GM19467 (cell line): ENCODE measurements around the gene ROR1.

ENCODE experiments used
- ATAC-seq: cut with Tn5 transposase; IDR thresholded peaks from one replicate; pipeline ENCODE4 v1.9.1; 2021; ENCODE audit warnings: mild to moderate bottlenecking, moderate library complexity; ENCODE audit not compliant: unreplicated experiment

Gene ROR1

DNA sequence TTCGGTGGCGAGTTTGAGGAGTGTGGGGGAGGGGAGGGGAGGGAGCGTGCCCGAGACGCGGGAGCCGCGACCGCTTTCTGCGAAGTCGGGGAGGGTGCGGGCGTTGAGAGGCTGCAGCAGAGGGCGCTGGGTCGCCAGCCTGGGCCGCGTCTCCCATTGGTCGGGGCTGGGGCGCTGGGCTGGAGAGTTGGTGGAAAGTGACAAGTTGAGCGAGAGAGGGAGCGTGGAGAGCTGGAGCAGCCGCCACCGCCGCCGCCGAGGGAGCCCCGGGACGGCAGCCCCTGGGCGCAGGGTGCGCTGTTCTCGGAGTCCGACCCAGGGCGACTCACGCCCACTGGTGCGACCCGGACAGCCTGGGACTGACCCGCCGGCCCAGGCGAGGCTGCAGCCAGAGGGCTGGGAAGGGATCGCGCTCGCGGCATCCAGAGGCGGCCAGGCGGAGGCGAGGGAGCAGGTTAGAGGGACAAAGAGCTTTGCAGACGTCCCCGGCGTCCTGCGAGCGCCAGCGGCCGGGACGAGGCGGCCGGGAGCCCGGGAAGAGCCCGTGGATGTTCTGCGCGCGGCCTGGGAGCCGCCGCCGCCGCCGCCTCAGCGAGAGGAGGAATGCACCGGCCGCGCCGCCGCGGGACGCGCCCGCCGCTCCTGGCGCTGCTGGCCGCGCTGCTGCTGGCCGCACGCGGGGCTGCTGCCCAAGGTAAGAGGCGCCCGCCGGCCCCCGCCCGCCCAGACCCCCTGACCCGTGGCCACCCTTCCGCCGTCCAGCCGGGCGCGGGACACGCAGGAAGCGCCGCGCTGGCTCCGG is at the start of gene ROR1:
Gene ROR1 (plus strand): TSS at position 203 of the 802 bp plus-strand sequence.
- peak; percentile 67 for ATAC-seq

DNA sequence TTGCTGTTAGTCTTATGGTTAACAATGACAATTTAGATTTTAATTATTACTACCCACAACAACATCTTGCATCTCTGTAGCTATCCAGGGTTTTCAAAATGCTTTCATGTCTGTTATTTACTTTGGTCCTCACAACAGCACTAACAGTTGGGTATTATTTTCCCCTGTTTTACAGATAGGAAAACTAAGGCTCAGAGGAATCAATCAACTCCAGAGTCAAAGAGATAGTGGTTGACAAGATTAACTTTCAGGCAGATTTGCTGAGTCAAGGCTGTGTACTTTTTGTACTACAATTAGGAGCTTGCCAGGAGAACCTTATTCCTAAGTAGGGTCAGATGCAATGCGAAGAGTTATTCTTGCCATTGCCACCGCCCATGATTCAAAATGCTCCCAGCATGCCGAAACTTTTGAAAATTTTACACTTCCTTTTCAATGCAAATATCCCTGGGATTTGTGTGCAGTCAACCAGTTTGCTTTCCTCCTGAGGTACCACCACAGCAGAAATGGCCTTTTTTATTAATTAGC is 49.4 kb upstream of the ROR1 start:
- ATAC-seq = no peak

DNA sequence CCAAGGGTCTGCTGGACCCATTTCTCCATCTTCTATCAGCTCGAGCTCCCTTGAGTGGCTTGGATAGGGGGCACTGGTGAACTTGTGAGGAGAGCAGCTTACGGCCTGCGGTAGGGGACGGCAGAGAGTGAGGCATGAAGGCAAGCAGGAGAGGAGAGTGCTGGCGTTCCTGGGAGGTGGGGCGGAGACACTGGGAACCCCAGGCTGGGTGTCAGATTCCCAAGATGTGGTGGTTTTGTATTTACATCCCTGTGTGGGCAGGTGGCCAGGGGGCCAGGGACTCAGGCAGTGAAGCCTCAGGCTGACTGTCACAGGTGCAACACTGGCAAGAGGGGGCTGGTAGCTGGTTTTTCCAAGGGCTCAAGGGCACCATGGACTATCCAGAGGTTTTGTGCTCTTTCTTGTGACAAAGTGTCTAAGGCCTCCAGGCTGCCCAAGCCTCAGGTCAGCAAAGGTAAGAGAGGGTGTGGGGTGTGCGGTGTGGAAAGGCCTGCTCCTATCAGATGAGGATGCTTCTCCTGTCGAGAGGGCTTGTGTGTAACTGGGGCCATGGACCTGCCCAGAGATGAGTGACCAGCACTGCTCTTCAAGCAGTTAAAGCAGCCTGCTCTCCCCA is 45.1 kb upstream of the ROR1 start:
- no peak for ATAC-seq

DNA sequence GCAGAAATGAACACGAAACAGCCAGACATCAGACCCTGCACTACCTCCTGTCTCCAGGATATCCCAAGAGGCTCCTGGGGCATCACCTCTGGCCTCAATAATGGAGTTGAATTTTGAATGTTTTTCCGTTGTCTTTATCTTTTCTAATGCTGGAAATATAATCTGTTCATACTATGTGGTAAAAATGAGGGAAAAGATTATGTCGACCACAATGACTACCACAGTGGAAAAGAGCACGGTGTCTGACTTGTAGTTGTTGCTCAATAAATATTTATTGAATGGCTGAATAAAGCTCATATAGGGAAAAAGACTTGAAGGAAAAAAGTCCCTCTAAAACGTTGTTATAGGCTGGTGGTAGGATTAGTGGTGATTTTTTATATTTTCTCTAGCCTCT is 44.6 kb upstream of the ROR1 start:
- no peak for ATAC-seq

DNA sequence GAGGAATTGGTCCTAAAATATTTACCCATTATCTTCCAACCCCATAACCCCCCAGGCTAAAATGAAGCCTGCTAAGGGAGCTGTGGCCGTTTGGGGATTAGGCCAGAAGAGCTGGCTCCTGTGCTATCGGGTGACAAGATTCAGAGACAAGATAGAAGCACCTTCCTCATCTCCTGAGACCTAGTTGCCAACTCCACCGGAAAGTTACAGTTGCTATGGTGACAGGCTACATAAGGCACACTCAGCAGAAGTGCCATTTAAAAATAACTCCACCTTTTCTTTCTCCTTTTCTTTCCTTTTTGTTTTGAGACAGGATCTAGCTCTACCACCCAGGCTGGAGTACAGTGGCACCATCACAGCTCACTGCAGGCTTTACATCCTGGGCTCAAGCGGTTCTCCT is 43.6 kb upstream of the ROR1 start:
- ATAC-seq = no peak

DNA sequence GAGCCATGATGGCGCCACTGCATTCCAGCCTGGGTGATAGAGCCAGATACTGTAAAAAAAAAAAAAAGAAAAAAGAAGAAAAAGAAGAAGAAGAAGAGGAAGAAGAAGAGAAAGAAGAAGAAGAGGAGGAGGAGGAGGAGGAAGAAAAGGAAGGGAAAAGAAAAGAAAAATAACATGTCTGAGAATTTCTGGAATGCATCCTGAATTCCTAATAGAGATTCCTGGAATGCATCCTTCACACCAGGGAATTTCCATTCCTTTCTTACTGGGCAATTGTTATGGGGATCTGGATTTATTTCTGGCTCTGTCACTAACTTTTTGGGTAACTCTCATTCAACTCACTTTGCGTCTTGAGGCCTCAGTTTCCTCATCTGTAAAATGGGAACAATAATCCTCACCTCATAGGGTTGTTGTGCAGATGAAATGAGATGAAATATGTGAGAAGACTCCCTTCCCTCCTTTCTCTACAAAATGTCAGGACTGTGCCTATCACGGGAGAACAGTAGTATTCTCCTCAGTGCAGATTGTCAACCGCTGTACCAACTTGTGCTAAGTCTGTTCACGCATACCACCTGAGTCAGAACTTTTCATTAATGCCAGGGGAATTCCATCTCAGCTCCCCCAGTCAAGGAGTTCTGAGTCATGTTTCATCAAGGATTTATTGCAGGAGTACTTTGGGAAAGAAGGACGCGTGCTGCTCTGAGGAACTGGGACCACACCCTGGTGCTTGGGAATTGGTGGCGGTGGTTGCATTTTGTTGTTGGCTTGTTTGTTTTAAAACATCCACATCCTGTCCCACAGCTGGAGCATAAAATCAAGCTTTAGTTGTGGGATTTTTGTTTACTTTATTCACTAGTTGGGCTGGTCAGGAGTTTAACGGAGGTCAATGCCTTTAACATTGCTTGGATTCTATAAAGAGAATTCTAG is 42.4 kb upstream of the ROR1 start:
- ATAC-seq = no peak

DNA sequence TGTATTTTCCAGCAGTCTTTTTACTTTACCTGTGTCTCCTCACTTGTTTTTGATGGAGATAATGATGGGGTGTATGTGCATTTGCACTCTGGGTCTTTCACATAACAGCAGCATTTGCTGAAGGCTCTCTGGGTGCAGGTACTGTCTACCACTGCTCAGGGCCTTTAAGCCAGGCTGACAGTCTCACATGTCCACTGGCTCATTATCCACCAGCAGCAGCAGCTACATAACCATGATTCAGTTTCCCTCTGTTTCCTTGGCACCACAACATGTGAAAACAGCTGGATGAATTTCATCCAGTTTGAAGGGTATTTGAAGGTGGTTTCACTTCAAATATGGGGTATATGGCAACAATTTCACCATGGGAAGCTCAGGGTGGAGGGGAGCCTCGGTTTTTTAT is 41.2 kb upstream of the ROR1 start:
- ATAC-seq = no peak

DNA sequence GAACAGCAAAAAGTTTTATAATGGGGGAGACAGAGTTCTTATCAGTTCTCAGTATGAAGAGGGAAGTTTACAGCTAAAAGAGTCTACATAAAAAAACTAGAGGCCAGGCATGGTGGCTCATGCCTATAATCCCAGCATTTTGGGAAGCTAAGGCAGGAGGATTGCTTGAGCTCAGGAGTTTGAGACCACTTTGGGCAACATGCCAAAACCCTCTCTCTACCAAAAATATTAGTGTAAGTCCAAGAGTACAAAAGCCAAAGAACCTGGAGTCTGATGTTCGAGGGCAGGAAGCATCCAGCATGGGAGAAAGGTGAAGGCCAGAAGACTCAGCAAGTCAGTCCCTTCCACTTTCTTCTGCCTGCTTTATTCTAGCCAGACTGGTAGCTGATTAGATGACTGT is 35.0 kb upstream of the ROR1 start:
- no peak for ATAC-seq

DNA sequence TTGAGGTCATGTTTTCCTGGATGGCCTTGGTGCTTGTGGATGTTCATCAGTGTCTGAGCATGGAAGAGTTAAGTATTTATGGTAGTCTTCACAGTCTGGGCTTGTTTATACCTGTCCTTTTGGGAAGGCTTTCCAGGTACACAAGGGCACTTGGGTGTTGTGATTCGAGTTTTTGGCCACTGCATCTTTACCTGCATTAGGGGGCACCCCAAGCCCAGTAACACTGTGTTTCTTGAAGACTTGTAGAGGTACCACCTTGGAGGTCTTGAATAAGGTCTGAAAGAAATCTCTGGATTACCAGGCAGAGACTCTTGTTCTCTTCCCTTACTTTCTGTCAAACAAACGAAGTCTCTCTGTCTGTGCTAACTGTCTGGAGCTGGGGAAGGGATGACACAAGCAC is 34.4 kb upstream of the ROR1 start:
- no peak for ATAC-seq

DNA sequence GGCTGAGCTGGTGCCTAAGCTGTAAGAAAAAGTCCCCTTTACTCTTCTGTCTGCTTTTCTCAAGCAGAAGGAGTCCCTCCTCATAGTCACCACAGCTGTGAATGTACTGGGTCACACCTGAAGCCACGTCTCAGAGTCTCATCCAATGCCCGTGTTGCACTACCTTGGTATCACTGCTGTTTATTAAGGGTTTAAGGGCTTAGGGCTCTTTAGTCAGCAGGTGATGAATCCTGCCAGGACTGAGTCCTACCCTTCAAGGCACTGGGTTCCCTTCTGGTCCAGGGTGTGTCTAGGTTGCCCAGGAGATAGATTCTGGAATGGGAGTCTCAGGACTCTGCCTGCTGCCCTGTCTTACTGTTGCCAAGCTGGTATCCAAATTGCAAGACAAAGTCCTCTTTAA is 33.4 kb upstream of the ROR1 start:
- no peak for ATAC-seq

DNA sequence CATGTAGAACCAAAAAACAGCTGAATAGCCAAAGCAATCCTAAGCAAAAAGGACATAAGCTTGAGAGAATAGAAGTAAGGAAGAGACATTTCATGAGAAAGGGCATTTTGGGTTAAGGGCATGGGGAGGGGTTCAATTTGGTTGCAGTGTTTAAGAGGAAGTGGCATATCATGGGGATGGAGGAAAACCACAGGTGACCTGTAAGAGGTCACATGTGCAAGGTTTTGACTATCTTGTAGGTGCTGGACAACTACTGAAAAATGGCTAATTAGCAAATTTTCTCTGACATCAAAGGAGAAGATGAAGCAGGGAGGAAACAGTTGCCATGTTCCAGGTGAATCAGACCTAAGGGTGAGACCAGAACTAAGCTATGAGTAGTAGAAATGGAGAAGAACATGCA is 31.3 kb upstream of the ROR1 start:
- ATAC-seq = no peak

DNA sequence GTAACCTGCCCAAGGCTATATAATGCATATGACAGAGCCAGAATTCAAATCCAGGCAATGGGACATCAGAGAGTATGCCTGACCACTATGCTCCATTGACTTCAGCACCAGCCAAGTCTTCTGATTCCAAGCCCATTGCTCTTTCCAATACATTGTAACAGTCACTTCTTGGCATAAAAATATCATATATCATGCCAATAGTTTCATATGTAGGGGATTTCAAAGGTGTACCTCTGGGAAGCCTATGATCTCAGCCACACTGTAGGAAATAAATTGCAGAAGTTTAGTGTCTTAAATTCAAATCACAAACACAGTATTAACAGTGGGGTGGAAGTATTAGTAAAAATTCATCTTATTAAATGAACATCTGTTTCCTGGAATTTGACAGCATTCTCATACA is 30.0 kb upstream of the ROR1 start:
- no peak for ATAC-seq

DNA sequence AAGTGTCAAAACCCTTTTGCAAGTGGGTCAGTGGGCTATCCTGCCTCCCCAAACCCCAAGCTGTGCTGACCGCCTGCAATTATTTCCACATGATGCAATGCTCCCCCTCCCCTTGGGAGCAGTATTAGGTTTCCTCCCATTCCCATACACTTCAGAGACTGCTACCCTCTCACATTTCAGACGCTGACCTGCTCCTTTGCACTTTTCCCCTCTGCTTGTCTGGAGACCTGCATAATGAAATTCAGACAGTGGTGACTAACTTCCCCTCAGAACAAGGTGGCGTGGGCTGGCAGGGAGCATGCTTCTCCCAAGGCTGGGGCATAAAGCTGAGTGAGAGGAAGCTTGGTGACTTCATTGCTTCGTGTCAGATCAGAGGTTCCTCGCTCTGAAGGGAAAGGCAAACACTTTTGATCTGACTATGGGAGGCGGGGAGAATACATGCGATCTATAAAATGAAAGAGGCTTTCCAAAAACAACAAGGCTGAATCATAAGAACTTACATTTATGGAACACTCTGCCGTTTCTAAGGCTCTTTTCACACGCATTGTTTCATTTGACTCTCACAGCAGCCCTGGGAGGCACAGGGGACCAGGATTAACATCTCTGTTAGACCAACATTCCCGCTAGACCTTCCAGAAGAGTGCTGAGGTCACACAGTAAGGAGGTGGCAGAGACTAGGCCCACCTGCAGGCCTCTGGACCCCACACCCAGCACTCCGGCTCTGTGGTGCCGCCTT is 27.5 kb upstream of the ROR1 start:
- ATAC-seq = no peak

DNA sequence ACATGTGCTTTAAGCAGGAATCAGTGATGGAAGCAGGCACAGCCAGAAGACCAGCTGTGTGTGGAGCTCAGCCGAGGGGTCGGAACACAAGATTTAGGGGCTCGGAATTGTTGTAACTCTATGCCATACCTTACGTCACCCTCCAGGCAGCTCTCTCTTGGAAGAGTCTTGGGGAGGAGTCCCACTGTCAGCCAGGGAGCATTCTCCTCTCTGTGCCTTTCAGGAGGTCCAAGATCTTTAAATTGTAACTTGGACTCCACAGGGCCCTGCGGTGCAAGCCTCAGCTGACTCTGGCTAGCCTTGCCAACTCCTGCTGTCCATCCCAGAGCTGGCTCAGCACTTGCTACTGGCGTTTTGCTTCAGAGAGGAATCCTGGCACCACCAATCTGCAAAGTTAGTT is 26.4 kb upstream of the ROR1 start:
- no peak for ATAC-seq

DNA sequence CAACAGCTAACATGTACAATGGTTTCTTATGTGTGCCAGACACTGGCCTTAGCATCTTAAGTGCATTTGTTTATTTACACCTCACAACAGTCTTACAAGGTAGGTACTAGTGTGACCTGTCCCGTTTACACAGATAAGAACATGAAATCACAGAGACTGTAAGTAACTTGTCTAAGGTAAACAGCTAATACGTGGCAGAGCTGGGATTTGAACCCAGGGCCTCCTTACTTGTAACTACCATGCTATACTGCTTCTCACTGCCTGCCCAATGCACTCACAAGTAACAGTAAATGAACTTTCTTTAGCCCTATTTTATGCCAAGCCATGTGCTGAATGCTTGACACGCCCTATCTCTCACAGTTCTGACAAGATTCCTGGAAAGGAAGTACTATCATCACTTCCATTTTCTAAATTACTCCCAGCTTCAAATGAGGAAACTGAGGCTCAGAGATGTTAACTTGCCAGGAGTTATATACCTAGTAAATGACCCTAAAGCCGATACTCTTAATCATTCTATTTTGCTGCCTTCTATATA is 25.7 kb upstream of the ROR1 start:
- ATAC-seq = no peak

DNA sequence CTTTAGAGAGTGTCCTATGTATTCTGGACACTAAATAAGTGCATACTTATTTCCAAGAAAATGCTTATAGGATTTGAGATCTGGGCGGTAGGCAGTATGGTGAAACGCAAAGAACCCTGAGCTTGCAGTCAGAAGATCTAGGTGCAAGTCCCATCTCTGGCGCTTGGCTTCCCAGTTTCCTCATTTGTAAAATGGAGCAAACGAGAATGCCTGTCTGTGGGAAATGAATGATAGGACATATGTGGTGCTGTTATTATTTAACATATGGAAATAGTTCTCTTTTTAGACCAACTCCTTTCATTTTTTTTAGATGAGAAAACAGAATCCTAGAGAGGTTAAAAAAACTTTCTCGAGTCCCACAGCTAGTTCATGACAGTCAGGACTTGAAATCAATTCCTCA is 25.2 kb upstream of the ROR1 start:
- ATAC-seq = no peak

DNA sequence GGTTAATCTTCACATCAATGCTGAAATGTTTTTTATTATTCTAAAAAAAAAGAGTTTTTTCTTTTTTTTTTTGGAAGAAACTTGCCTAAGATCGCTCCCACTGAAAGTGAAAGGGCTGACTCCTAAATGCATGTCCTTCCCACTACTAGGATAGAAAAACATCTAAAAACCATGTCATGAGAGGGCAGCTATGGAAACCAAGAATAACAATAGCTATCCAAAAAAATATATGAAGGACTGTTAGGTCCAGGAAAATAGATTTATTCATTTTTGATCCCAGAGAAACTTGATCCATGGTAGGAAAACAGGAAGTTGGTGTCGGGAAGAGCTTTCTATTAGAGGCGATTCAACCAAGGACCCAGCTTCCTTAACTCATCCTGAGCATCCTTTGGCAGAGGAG is 23.1 kb upstream of the ROR1 start:
- no peak for ATAC-seq

DNA sequence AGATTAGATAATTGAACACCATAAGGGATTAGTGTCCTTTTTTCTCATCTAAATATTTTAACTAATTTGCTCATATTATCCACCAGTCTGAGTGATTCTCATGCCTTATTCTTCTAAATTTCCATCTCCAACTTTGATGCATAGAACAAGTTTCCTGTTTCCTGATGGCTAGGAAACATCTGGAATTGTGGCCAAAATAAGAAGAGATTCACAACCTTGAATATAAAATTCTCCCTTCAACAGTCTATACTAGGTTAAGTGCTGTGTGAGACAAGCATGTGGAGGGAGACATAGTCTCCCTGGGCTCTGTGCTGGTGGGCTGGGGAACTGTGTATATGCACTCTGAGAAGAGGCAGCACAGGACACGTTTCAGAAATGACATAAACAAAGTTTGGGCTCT is 21.6 kb upstream of the ROR1 start:
- no peak for ATAC-seq

DNA sequence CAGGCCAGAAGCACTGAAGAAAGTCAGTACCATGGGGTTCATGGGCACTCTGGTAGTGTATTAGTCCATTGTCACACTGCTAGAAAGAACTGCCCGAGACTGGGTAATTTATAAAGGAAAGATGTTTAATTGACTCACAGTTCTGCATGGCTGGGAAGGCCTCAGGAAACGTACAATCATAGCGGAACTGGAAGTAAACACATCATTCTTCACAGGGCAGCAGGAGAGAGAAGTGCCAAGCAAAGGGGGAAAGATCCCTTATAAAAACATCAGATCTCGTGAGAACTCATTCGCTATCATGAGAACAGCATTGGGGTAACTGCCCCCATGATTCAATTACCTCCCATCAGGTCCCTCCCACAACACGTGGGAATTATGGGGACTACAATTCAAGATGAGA is 20.2 kb upstream of the ROR1 start:
- ATAC-seq = no peak

DNA sequence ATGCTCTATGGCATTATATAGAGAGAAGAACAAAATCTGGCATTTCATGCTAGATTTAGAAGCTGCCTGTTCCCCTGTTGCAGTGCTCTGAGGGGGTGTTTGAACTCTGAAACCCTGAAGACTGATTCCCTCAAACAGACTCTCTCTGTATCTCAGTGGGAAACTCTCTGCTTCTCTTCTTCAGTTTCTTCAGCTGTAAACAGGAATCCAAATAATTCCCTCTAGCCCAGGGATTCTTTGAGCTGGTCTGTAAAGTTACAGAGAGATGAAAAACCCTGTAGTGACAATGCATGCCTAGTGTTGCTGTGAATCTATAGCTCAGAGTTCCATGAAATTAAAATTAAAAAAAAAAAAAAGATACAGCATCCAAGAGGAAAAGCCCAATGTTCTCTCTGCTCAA is 17.0 kb upstream of the ROR1 start:
- no peak for ATAC-seq

DNA sequence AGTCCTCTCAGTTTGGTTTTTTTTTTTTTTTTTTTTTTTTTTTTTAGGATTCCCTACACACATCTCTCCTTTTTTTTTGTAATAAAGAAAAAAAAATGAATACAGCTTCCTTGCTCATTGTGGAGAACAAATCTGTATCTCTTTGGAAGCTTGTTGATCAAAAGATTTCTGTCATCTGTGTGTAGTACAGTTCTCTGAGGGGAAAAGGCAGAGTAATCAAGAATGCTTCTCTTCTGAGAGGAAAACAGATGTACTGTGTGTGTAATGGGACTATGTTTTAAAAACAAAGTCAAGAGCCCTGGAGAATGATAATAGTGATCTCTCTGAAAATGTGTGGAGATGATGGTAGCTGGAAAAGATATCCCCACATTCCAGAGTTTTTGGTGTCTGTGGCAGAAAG is 16.5 kb upstream of the ROR1 start:
- ATAC-seq = no peak
